ENCODE results near the gene KCNQ1. TPM values are rescaled to one million over a fixed set of nuclear protein-coding genes. Genes with fewer than 3 reads are reported as not detected.

KCNQ1 gene
- total and polyA plus RNA-seq, 8 donors, result 7.1 to 37.7 (median 9.9) TPM

- TF ChIP-seq, protein P1, sequence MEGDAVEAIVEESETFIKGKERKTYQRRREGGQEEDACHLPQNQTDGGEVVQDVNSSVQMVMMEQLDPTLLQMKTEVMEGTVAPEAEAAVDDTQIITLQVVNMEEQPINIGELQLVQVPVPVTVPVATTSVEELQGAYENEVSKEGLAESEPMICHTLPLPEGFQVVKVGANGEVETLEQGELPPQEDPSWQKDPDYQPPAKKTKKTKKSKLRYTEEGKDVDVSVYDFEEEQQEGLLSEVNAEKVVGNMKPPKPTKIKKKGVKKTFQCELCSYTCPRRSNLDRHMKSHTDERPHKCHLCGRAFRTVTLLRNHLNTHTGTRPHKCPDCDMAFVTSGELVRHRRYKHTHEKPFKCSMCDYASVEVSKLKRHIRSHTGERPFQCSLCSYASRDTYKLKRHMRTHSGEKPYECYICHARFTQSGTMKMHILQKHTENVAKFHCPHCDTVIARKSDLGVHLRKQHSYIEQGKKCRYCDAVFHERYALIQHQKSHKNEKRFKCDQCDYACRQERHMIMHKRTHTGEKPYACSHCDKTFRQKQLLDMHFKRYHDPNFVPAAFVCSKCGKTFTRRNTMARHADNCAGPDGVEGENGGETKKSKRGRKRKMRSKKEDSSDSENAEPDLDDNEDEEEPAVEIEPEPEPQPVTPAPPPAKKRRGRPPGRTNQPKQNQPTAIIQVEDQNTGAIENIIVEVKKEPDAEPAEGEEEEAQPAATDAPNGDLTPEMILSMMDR (IDR thresholded peaks at IDR 0.05), result no peak
- Histone ChIP-seq H3K36me3 (no peaks in the 10 kb centered on the region), H3K27me3 (peaks cover 0 to 6% of the 10 kb centered on the region in 2 donors), H3K4me3 (no peak overlapping the region), H3K4me1 (no peaks in the 10 kb centered on the region), H3K27ac (no peak overlapping the region), H3K9me3 (no peaks in the 10 kb centered on the region)
- DNase-seq (peak in 1 of 4 donors; percentile 59), ATAC-seq (no peak)
- intact Hi-C loops (cut with DNase I), result no loop called here
These were observed 12.2 kb upstream of the KCNQ1 start for GRCh38 chr11:2432628-2433071.

- Histone ChIP-seq H3K36me3 (no peaks in the 10 kb centered on the region), H3K27ac (no peak overlapping the region), H3K4me3 (no peak overlapping the region), H3K9me3 (no peaks in the 10 kb centered on the region), H3K4me1 (no peaks in the 10 kb centered on the region), H3K27me3 (peaks cover 0 to 6% of the 10 kb centered on the region in 2 donors)
- DNase-seq (peak in 2 of 4 donors; percentile 22 to 63), ATAC-seq (no peak)
- TF ChIP-seq, protein P1 (IDR thresholded peaks at IDR 0.05), result no peak
- intact Hi-C loops (cut with DNase I), result no loop called here
These were observed 11.5 kb upstream of the KCNQ1 start for GRCh38 chr11:2433106-2433925.

GRCh38 chr11:2434008-2434407 is 10.8 kb upstream of the KCNQ1 start:
- no peaks in the 10 kb centered on the region for H3K4me1 ChIP-seq
- intact Hi-C loops (cut with DNase I), result no loop called here
- no peaks in the 10 kb centered on the region for H3K36me3 ChIP-seq
- no peak overlapping the region for H3K4me3 ChIP-seq
- no peak overlapping the region for H3K27ac ChIP-seq
- DNase-seq (peak in 2 of 4 donors; percentile 11 to 40), ATAC-seq (no peak)
- H3K27me3 ChIP-seq, result peaks cover 0 to 6% of the 10 kb centered on the region in 2 donors
- H3K9me3 ChIP-seq, result no peaks in the 10 kb centered on the region
- TF ChIP-seq, protein P1 (IDR thresholded peaks at IDR 0.05), result no peak

GRCh38 chr11:2434506-2435255 is 10.1 kb upstream of the KCNQ1 start:
- ATAC-seq (no peak), DNase-seq (peak in 1 of 4 donors; percentile 4)
- TF ChIP-seq, protein P1 (IDR thresholded peaks at IDR 0.05), result no peak
- intact Hi-C loops (cut with DNase I), result no loop called here
- Histone ChIP-seq H3K36me3 (no peaks in the 10 kb centered on the region), H3K27me3 (peaks cover 0 to 6% of the 10 kb centered on the region in 2 donors), H3K4me3 (no peak overlapping the region), H3K27ac (no peak overlapping the region), H3K4me1 (no peaks in the 10 kb centered on the region), H3K9me3 (no peaks in the 10 kb centered on the region)
